Hematopoietic multipotent progenitor cell (in vitro differentiated cells): ENCODE results near the gene PARP16. TPM values are rescaled to one million over a fixed set of nuclear protein-coding genes. Genes with fewer than 3 reads are reported as not detected.

Source experiments
- DNase-seq, 3 donors: peaks; one replicate each; pipeline ENCODE4 v3.0.0-alpha.2; 2011 to 2015; ENCODE audit warnings: low read depth in 2 of 3, low spot score in 2 of 3
- small RNA-seq: library from RNA; depleted of rRNA; stranded (forward); fragments of <200 nt; gene quantifications from one replicate; pipeline ENCODE3, GENCODE V24; 2012
- total RNA-seq: library from RNA; depleted of rRNA; stranded (reverse); fragments of >200 nt; gene quantifications from one replicate; pipeline ENCODE4 v1.2.3, GENCODE V29; 2012

Gene PARP16
- total RNA-seq, 1 donor, result 13.7 TPM

- DNase-seq, result no peak
Observed at GRCh38 chr15:65208647-65209046, 78.0 kb downstream of the PARP16 start.

Small RNA genes lying within 50 kb of the gene (small RNA-seq; reads per million reads assigned to genes)
- gene AC068213.1 (not detected), gene RNU5A-1 (271 reads per million, percentile 98 among the genes with 10 or more reads in this experiment), gene RNU5B-1 (350 reads per million, percentile 98 among the genes with 10 or more reads in this experiment), gene RNU6-686P (not detected), gene SNORA24B (146 reads per million, percentile 97 among the genes with 10 or more reads in this experiment)

Other genes with a start within 250 kb of the PARP16 start
- not detected for gene SLC51B, start 241.5 kb downstream of the PARP16 start, total RNA-seq
- not detected for gene RASL12, start 218.9 kb downstream of the PARP16 start, total RNA-seq
- gene KBTBD13, start 210.1 kb downstream of the PARP16 start, total RNA-seq, result not detected
- gene UBAP1L, start 171.7 kb downstream of the PARP16 start, total RNA-seq, result 1.6 TPM
- 14.8 TPM for gene PDCD7, start 153.1 kb downstream of the PARP16 start, total RNA-seq
- 18.0 TPM for gene CLPX, start 101.5 kb downstream of the PARP16 start, total RNA-seq
- 1.1 TPM for gene CILP, start 75.4 kb downstream of the PARP16 start, total RNA-seq
- gene RNU5A-1, start 9.2 kb upstream of the PARP16 start, total RNA-seq, result not detected
- gene RNU5B-1, start 17.8 kb upstream of the PARP16 start, total RNA-seq, result not detected
- not detected for gene IGDCC3, start 91.1 kb upstream of the PARP16 start, total RNA-seq
- gene IGDCC4, start 136.1 kb upstream of the PARP16 start, total RNA-seq, result under 0.01 TPM
- 19.9 TPM for gene DPP8, start 230.8 kb upstream of the PARP16 start, total RNA-seq
- gene HACD3, start 243.6 kb upstream of the PARP16 start, total RNA-seq, result 32.3 TPM